GM19328 (cell line): Measurements from ENCODE around the gene MYRIP.

Source experiments
- ATAC-seq: cut with Tn5 transposase; IDR thresholded peaks from one replicate; pipeline ENCODE4 v1.9.1; 2021; ENCODE audit warnings: mild to moderate bottlenecking, moderate library complexity; ENCODE audit not compliant: unreplicated experiment

Gene MYRIP

DNA sequence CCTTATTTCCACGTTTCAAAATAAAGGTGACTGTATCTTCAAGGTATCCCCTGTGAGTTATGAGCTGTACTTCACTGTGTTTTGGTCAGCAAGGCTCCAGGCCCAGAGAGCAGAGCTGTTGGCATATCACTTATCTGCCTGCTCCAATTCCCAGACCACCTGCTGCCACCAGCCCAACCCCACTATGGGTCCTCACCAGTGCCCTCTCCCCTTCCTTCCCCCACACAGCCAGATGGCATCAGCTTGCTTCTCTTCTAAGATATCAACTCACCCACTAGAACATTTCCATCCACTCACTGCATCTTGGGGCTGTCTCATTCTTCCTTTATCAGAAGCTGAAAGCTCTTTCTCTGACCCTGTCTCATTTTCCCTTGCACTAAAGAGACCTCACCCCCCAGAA lies 363.2 kb downstream of the MYRIP start:
- ATAC-seq = no peak

DNA sequence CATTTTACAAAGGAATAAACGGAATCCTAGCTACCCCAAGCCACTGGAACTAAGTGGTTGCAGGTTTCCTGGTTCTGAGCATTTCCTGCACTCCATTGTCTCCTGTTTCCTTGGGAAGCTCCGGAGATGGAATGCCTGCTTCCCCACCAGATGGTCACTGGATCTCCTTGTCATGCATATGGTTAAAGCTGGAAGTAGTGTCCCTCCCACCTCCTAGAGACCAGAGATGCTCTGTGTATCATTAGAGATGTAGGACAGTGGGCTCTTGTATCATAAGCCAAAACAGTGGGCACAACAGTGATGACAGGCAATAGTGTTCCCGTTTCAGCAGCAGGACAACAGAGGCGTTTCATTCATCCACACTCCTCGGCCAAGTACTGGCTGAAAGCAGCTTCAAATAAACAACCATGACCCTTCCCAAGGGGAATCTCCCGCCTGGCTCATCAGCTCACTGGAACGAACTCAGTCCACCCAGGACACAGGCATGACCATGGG lies 363.9 kb downstream of the MYRIP start:
- ATAC-seq = no peak

DNA sequence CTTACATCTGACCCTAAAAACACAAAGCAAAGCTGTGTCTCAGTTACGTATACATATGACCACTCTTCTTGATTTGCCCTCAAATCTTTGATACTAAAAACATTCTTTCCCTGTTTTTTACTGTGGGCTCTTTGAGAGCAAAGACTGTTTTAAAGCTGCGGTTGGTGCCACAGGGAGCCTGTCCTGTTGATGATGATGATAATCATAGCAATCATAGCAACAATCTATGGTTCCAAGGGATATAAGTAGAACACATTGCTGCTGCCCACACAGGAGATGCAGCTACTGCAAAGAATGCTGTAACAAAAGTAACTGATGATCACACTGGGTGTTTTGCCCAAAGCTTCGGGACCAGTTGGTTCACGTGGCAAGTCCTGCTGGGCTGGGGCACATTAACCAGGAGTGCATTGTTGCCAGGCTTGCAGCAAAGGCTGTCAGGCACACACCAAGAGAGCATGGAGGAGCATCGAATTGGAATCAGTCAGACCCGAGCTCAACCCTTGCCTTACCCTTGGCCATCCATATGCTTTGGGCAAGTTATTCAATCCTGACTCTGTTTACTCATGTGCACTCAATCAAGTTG lies 368.7 kb downstream of the MYRIP start:
- no peak for ATAC-seq

DNA sequence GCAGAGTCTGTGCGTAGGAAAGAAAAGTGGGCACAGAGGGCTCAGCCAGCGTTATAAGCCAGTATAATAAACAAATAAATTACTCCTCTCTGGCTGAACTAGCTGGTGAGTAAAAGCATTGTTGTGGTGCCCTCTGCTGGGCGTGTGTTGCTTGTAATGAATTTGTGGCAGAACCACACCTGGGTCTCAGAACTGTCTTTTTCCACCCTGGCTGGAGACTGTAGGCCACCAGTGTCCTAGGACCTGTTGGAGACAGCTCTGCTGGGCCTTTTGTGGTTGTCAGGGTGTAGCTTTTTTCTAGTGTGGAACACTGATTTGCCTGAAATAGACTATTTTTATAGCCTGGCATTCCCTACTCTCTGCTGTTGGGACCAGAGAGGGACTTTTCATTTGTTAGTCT lies 369.6 kb downstream of the MYRIP start:
- no peak for ATAC-seq

DNA sequence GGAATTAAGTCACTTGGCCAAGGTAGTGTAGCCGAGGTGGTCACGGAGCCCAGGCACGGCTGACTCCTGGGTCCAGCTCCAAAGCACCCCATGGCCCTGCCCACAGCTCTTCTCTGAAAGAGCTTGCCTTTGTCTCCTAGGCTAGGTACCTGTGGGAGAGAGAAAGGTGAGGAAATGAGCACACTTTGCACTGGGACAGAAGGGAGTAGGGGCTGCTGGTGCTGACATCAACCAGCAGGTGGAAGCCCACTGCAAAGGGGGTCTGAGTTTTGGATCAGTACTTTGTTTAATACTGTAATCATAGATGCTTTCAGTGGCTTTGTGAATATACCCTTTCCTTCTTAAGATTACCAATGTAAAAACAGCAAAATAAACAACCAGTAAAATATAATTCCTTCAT lies 371.8 kb downstream of the MYRIP start:
- ATAC-seq = no peak

DNA sequence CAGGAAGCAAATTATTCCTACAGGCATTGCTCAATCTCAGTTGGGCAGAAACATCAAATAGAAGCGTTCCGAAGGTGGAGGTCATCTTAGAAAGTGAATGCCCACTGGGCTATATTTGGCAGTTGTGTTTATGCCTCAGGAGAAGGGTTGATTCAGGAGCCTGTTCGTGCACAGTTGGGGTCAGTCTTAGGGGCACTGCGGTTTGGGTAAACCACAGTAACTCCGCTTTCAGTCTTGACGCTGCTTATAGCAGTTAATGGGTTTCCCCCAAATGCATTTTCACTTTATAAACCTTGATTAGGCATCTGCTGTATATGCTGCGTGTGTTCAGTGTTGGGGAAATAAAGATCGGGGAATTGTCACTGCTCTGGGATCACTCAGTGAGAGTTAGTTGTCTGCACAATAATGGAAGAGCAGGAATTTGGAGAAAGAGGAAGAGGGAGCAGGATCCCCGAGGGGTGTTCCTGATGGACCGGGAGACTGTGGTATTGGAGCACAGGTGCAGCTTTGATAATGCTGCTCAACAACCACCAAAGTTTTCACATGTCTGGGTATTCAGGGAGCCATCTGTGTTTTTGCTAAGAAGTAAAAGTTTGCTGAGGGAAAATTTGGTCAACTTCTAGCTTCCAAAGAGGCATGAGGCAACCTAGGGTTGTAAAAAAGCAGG lies 375.8 kb downstream of the MYRIP start:
- ATAC-seq = peak; percentile 51

DNA sequence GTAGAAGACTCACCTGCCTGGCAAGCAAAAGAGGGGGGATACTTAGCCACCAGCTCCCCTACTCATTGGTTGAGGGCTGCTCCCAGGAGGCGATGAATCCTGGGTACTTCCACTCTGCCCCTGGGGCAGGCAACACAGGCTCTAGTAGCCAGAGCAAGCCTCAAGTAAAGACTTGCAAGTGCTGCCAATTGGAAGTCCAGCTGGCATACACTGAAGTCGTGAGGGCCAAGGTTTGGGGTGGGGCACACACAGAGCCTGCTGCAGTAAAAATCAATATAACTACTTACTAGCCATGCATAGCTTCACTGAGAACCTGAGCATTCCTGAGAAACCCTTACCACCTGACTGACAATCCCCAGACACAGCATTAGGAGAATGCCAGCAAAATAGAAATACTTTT lies 377.1 kb downstream of the MYRIP start:
- no peak for ATAC-seq

DNA sequence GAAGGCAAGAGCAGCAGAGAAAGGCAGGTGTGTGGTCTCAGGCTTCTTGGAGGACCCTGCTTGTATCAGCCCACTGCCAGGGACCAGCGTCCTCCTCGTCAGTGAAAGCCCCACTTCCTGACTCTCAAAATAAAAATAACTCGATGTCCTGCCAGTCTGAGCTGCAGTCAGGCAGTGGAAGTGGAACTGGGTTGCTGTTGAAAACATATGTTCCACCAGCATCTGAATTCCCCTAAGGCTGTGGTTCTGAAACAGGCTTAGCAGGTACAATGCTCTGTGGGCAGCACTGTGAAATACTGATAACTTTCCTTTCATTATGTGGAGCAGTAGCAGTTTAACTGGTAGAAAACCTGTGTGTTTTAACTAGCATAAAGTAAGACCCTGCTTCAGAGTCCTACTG lies 378.5 kb downstream of the MYRIP start:
- ATAC-seq = peak; percentile 56

DNA sequence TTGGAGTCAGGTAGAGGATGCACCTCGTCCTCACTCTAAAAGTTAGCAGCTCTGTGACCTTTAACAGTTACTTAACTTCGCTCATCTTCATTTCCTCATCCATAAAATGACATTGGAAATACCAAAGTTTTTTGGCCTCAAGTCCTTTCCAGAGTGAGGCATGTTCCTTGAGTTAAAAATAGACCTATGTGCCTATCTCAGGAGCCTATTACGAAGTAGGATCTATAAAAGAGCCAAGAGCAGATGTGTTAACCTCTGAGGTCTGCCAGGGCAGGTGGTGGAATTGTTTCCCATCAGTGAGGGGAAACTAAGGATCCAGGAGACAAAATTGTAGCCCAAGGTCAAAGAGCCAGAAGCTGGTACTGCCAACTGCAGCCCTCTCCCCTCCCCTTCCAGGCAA lies 379.7 kb downstream of the MYRIP start:
- no peak for ATAC-seq

DNA sequence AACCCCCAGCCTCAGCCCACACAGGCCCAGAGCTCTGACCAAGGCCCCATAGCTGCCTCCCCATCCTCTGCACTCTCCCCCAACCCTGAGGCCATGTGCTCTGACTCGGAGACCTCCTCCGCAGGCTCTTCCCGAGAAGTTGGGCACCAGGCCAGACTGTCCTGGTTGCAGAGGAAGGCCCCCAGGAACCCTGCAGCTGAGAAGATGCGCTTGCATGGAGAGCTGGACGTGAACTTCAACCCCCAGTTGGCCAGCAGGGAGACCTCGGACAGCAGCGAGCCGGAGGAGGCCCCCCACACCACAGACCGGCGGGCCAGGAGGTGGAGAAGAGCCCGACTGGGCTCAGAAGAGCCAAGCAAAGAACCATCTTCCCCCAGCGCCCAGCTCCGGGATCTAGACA lies 380.6 kb downstream of the MYRIP start:
- no peak for ATAC-seq

DNA sequence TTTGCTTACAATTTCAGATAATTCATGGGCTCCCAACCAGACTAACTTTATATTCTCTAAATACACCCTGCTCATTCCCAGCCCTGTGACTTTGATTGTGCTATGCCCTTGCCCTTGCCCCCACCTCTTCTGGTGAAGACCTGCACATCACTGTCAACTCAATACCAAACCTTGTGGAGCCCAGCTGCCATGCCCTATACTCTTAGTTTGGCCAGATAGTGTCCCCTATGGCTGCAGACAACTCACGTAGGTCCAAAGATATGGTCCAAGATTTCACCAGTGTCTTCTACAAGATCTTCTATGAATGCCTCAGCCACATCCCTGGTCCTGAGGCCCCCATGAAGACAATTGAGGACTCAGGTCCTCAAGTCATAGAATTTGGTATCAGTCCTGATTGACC lies 381.8 kb downstream of the MYRIP start:
- ATAC-seq = no peak

DNA sequence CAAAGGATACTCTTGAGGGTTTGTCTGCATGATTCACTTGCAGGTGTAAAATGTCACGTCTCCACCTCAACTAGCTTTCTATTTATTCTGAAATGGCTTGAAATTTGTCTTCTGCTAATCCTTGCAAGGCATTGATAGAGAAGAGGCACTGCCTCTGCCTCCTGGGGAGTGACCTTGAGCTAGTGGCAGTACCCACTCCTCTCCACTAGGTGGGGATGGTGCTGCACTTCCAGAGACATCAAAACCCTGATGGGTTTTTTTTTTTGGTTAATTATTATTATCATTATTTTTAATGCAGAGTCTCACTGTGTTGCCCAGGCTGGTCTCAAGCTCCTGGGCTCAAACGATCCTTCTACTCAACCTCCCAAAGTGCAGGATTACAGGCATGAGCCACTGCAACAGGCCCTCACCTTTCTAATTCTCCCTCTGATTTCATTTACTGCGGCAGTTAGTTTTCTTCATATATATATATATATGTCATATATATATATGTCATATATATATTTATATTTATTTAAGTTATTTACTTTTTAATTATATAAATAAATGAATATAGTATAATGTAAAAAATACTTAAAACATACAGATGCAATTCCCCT lies 382.5 kb downstream of the MYRIP start:
- ATAC-seq = no peak

DNA sequence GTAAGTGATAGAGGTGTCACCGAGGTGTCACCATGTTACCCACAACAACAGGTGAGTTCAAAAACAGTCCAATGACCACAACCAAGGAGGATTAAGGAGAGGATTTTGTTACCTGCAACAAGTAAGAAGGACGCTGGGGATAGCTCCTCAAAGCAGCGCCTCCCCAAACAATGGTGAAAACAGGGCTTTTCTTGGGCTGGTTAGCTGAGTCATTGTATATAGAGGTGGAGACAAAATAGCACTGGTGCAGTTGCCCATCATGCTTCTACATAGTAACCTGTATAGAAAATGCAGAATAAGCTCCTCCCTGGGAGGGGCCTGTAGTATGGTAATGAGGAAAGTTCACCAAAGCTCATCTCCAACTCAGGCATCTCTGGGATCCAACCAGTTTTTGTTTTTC lies 383.2 kb downstream of the MYRIP start:
- no peak for ATAC-seq

DNA sequence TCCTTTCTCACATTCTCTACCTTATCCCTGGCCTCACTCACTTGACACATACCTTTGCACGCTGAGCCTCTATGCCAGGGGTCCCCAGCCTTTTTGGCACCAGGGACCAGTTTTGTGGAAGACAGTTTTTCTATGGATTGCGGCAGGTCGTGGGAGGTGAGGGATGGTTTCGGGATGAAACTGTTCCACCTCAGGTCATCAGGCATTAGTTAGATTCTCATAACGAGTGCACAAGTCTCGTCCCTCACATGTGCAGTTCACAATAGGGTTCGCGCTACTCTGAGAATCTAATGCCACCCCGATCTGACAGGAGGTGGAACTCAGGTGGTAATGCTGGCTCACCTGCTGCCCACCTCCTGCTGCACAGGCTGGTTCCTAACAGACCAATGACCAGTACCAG lies 387.6 kb downstream of the MYRIP start:
- no peak for ATAC-seq

DNA sequence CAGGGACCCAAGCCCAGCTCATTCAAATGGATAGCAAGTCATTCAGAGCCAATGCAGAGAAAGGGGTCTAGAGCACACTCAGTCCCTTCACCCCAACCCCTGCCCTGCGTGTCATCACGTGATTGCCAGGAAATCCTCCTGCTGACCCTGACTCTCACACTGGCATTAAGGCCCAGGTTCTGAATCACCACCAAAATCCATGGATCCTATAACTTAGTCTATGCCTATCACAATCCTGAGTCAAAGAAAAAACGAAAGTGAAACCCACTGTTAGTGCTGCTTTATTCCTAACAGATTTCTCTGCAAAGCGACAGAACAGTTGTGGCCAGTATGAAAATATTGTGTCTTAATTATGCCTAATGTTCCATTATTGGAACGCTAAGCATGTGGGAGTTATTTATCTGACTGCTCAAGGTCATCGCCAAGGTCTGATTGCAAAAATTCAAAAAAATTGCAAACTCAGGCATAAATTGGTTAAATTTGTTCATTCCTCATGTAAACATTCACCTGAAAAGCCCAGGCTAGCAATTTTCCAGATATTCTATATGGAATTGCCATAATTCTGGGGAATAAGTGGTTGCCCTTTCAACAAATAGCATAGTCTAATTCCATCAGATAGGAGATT lies 391.4 kb downstream of the MYRIP start:
- no peak for ATAC-seq

DNA sequence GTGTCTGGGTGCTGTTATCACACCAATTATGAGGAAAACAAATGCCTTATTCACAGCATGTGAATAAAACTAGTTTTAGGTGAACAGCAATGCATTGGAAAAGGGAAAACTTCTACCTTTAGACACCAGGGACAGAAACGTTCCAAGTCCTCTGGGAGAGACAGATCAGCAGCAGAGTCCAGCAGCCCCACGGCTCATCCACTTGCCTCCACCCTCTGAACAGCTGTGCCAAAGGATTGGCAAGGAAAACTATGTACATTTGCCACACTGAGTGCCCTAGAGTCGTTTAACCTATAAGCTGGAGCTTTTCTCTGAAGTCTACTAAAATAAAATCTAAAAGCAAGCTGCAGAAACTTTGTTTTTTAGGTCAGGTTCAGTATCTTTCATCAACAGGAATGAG lies 392.4 kb downstream of the MYRIP start:
- ATAC-seq = no peak

DNA sequence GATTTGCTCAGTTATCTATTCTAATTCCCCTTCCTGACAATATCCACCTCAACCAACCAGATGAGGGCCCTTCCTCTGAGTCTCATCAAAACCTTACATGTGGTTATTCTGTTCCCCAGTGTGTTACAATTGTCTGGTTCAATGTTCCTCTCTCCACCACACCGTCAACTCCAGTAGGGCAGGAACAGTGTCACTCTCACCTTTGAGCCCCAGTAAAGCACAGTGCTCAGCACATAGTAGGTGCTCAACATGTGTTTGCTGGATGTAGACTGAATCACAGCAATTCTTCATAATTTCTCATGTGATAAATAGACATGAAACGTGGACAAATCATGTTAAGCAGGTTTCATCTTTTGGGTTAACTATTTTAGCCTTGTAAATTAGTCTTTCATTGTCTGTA lies 397.1 kb downstream of the MYRIP start:
- no peak for ATAC-seq

DNA sequence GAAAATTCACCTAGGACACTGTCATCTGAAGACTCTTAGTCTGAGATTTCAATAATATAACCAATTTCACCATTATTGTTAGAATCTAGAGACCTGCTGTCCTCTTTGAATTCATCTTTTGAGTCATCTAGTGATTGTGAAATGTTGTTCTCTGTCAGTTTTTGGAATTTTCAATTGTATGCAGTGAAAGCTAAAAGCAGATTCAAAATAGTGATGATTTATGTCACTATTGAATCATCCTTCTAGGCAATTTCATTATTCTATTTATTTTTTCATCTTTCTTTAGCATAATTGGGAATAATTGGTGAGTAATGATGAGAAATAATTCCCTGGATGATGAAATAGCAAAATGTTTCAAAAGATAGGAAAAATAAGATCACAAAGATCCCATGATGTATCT lies 398.4 kb downstream of the MYRIP start:
- ATAC-seq = no peak

DNA sequence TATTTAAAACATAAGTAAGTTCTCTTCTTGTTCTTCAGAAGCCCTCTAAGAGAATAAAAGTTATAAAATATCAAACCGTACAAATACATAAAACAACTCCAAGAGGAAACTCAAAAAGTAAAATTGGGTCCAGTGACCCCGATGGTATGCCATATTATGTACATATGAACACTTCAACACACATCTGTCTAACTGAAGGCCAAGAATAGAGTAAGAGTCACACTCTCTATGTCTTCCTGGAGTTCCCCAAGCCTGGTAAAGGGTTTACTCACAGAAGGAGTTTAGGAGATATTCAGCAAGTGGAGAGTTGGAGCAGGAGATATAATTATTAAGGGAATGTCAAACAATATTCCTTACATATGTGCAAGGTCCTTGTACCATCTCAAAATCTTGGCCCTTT lies 398.8 kb downstream of the MYRIP start:
- no peak for ATAC-seq

DNA sequence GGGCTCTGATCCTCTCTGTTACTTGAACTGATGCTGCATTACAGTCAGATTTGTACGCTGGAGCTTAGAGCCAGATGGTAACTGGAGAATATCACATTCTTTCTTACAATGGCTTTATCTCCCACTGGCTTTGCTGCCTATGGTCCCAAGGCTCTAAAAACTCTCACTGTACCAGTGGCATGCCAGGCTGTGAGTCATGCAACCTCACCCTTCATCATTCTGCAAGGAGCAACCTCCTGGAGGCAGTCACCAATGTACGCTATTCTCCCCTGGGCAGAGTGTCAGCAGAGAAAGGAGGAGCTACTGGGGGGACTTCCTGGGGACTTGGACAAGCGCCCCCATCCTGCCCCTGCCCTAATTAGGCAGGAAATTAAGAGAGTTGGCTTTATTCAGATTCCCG lies 402.2 kb downstream of the MYRIP start:
- no peak for ATAC-seq

DNA sequence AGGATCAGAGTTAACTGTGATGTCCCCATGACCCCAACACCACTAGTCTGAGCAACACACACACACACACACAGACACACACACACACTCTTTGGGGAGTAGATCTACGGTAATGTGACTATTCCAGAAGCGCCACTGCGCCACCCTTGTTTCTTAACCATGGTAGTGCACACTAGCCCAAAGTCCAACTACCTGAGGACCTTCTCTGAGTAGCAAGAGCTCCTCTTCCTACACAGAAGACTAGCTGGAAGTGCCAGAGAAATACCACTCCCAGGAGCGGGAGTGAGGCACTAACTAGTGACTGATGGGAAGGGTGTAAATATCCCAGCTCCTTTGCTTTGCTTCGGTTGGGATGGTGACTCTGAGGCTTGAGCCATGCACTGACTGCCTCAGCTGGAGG lies 404.1 kb downstream of the MYRIP start:
- no peak for ATAC-seq

DNA sequence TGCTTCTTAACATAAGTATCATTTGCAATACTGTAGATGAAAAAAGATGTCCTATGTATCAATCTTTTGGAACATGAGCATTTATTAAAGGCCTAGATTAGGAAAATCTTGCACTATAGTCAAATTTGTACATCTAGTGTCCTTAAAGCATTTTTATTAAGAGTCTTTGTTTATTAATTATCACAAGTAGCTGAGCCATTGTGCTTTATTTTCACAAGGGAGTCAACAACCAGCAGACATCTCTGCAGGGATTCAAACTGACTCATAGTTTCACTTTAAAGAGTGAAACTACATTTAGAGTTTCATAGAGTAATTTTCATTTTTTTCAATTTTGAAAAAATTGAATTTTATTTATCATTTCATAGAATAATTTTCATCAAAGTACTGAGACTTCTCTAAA lies 405.6 kb downstream of the MYRIP start:
- ATAC-seq = no peak
